ENCODE results near the gene RNASEH1. TPM values are rescaled to one million over a fixed set of nuclear protein-coding genes. Genes with fewer than 3 reads are reported as not detected.

The RNASEH1 gene
- total RNA-seq, 1 experiment from 2014 or later, result 42.0 TPM

DNA sequence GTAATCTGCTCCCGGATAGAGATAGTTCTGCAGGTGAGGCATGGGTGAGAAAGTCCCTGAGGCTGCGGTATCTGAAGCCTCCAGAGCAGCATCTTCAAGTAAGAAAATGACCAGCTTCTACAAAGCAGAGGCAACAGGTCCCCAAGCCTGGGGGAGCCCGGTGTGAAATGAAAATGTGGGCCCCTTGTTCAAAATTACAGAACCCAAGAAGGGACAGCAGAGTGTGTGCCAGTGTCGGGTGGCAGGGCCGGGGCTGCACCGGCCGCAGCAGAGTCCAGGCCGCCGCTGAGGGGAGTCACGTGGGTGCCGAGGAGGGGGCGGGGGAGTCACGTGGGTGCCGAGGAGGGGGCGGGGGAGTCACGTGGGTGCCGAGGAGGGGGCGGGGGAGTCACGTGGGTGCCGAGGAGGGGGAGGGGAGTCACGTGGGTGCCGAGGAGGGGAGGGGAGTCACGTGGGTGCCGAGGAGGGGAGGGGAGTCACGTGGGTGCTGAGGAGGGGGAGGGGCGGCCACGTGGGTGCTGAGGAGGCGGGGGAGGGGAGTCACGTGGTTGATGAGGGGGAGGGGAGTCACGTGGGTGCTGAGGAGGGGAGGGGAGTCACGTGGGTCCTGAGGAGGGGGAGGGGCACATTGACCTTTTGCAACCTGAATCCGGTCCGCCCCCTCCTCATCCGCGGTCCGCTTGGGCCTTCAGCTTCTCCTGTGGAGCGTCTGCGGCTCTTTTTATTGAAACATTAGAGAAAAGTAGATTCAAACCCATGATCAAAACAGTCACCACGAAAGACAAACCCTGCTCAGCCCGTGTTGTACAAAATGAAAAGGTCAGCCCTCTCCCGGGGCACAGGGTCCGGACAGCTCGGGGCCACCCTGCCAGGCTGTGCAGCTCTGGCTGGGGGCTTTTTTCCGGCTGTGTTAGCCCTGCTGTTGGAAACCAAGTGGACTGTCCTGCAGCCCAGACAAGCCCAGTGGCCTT is 47.1 kb upstream of the RNASEH1 start:
- H3K79me1 ChIP-seq (ENCODE audit: insufficient read depth, low read depth, low read length, poor library complexity, severe bottlenecking), result no peaks in the 10 kb centered on the region
- no peaks in the 10 kb centered on the region for H3K9me3 ChIP-seq (ENCODE audit: control insufficient read depth, low read depth, low read length)
- no peak overlapping the region for H2BK12ac ChIP-seq (ENCODE audit: insufficient read length, low read depth, low read length)
- no peak overlapping the region for H2BK5ac ChIP-seq (ENCODE audit: insufficient read length, low read length)
- no peak overlapping the region for H3K56ac ChIP-seq (ENCODE audit: insufficient read length, low read depth, low read length)
- no peak overlapping the region for H2BK20ac ChIP-seq (ENCODE audit: low read depth, low read length, poor library complexity, severe bottlenecking)
- no CpG with 5 or more reads among the region's 44 CpGs for WGBS (ENCODE audit: extremely low coverage, insufficient read length, low lambda C conversion rate)
- H3K9ac ChIP-seq (ENCODE audit: extremely low read depth, insufficient read length, low read length), result no peak overlapping the region
- no peak overlapping the region for H2AK5ac ChIP-seq (ENCODE audit: insufficient read length, low read length)
- no peak overlapping the region for H3T11ph ChIP-seq (ENCODE audit: low read length)
- H2BK120ac ChIP-seq (ENCODE audit: low read depth, low read length, poor library complexity, severe bottlenecking), result no peak overlapping the region
- H3K79me2 ChIP-seq (ENCODE audit: insufficient read depth, low read length), result no peaks in the 10 kb centered on the region
- no peak overlapping the region for H3K18ac ChIP-seq (ENCODE audit: insufficient read length, low read depth, low read length)
- Mint-ChIP-seq H3K36me3 (ENCODE audit: insufficient read depth in 1 of 3, low read depth in 3 of 3) (no peaks in the 10 kb centered on the region), H3K27me3 (ENCODE audit: low read depth) (peaks cover 5% of the 10 kb centered on the region), H3K27ac (peak overlapping the region in 1 of 3 experiments; percentile 44; a peak in 1 of 7 replicates), H3K4me3 (no peak overlapping the region), H3K4me1 (peaks cover 0 to 8% of the 10 kb centered on the region in 2 experiments; a peak in 1 of 4 replicates), H3K9me3 (no peaks in the 10 kb centered on the region; a peak in 1 of 5 replicates)
- no peak overlapping the region for H4K5ac ChIP-seq (ENCODE audit: insufficient read length, low read depth, low read length)
- H3K23me2 ChIP-seq (ENCODE audit: insufficient read length, low read depth, low read length, poor library complexity, severe bottlenecking), result no peaks in the 10 kb centered on the region
- no peak overlapping the region for H3K4me2 ChIP-seq (ENCODE audit: insufficient read depth, insufficient read length, low read length)
- H4K91ac ChIP-seq (ENCODE audit: insufficient read length, low read depth, low read length), result no peak overlapping the region
- no peak overlapping the region for H3K23ac ChIP-seq (ENCODE audit: insufficient read length, low read depth, low read length)
- H3K14ac ChIP-seq (ENCODE audit: insufficient read depth, low read length), result no peak overlapping the region
- TF ChIP-seq, protein P1, sequence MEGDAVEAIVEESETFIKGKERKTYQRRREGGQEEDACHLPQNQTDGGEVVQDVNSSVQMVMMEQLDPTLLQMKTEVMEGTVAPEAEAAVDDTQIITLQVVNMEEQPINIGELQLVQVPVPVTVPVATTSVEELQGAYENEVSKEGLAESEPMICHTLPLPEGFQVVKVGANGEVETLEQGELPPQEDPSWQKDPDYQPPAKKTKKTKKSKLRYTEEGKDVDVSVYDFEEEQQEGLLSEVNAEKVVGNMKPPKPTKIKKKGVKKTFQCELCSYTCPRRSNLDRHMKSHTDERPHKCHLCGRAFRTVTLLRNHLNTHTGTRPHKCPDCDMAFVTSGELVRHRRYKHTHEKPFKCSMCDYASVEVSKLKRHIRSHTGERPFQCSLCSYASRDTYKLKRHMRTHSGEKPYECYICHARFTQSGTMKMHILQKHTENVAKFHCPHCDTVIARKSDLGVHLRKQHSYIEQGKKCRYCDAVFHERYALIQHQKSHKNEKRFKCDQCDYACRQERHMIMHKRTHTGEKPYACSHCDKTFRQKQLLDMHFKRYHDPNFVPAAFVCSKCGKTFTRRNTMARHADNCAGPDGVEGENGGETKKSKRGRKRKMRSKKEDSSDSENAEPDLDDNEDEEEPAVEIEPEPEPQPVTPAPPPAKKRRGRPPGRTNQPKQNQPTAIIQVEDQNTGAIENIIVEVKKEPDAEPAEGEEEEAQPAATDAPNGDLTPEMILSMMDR (conservative IDR thresholded peaks at IDR 0.05), result no peak
- H3K27ac ChIP-seq (ENCODE audit: insufficient read length, low read depth, low read length), result no peak overlapping the region
- H2BK15ac ChIP-seq (ENCODE audit: low read depth, low read length), result no peak overlapping the region
- H3K27me3 ChIP-seq (ENCODE audit: insufficient read depth, low read length), result no peaks in the 10 kb centered on the region
- H3K4ac ChIP-seq (ENCODE audit: low read depth, low read length), result no peak overlapping the region
- no peaks in the 10 kb centered on the region for H3K4me1 ChIP-seq (ENCODE audit: insufficient read depth, low read length)
- no peak for DNase-seq
- no peak overlapping the region for H4K8ac ChIP-seq (replicated peaks; ENCODE audit: insufficient read length, low read depth, low read length)
- H4K20me1 ChIP-seq (ENCODE audit: control insufficient read depth, insufficient read depth, insufficient read length), result no peaks in the 10 kb centered on the region
- H2AFZ ChIP-seq (ENCODE audit: low read length), result no peak overlapping the region
